Tibial artery (tissue), 4 donors: ENCODE data around the gene FRMD4A.

Experiments
- DNase-seq, 2 donors: peaks; one replicate each; pipeline ENCODE4 v3.0.0-alpha.2; 2019
- H3K27ac ChIP-seq, 2 donors: fragments of 200-600 bp; sonication (generic) in 1 of 2; 1 replicate in 1 of 2; 2 replicates in 1 of 2; pipeline ENCODE4 v1.5.1; 2018 to 2019; ENCODE audit warnings: mild to moderate bottlenecking in 1 of 2
- H3K27me3 ChIP-seq, 2 donors: fragments of 200-600 bp; sonication (generic) in 1 of 2; one replicate each; pipeline versions ENCODE4 v1.5.1 to v1.6.0; 2016 to 2019
- H3K36me3 ChIP-seq, 3 donors: fragments of 200-600 bp; sonication (generic) in 2 of 3; one replicate each; pipeline ENCODE4 v1.5.1; 2016 to 2019; ENCODE audit warnings: mild to moderate bottlenecking in 2 of 3
- H3K4me1 ChIP-seq, 4 donors: fragments of 200-600 bp; sonication (generic) in 2 of 4; 1 replicate in 3 of 4; 2 replicates in 1 of 4; pipeline ENCODE4 v1.5.1; 2016 to 2019
- H3K4me3 ChIP-seq, 2 donors: fragments of 200-600 bp; sonication (generic) in 1 of 2; 1 replicate in 1 of 2; 2 replicates in 1 of 2; pipeline ENCODE4 v1.5.1; 2018 to 2019; ENCODE audit warnings: mild to moderate bottlenecking in 2 of 2
- H3K9me3 ChIP-seq, 3 donors: fragments of 200-600 bp; sonication (generic) in 1 of 3; one replicate each; pipeline ENCODE4 v1.5.1; 2016 to 2019
- intact Hi-C: fragments of 100-400 bp; cut with DNase I; formaldehyde crosslinking; loops from one replicate; pipeline ENCODE4 v1.15.0; 2023; ENCODE audit warnings: low total_unique reads
- TF ChIP-seq, protein P1 (sequence below), 2 experiments: fragments of 200-600 bp in 1 of 2; fragments of 450-650 bp in 1 of 2; IDR thresholded peaks; one replicate each; pipeline ENCODE4 v1.5.1; 2017 to 2019; ENCODE audit warnings: antibody characterized with exemption in 2 of 2, mild to moderate bottlenecking in 1 of 2, moderate library complexity in 1 of 2

The FRMD4A gene

GRCh38 chr10:13674645-13675588 lies 655.8 kb downstream of the FRMD4A start:
- Histone ChIP-seq H3K4me1 (no peaks in the 10 kb centered on the region), H3K27ac (no peak overlapping the region), H3K4me3 (no peak overlapping the region), H3K9me3 (no peaks in the 10 kb centered on the region), H3K27me3 (no peaks in the 10 kb centered on the region), H3K36me3 (peaks cover 17 to 39% (median 21%) of the 10 kb centered on the region in 3 donors)
- no peak for DNase-seq
- TF ChIP-seq, protein P1, sequence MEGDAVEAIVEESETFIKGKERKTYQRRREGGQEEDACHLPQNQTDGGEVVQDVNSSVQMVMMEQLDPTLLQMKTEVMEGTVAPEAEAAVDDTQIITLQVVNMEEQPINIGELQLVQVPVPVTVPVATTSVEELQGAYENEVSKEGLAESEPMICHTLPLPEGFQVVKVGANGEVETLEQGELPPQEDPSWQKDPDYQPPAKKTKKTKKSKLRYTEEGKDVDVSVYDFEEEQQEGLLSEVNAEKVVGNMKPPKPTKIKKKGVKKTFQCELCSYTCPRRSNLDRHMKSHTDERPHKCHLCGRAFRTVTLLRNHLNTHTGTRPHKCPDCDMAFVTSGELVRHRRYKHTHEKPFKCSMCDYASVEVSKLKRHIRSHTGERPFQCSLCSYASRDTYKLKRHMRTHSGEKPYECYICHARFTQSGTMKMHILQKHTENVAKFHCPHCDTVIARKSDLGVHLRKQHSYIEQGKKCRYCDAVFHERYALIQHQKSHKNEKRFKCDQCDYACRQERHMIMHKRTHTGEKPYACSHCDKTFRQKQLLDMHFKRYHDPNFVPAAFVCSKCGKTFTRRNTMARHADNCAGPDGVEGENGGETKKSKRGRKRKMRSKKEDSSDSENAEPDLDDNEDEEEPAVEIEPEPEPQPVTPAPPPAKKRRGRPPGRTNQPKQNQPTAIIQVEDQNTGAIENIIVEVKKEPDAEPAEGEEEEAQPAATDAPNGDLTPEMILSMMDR (IDR thresholded peaks at IDR 0.05): no peak
- intact Hi-C loops: no loop called here

- H3K4me1 ChIP-seq: no peaks in the 10 kb centered on the region
- DNase-seq: peak in 1 of 2 donors; percentile 13
- no peaks in the 10 kb centered on the region for H3K9me3 ChIP-seq
- H3K27ac ChIP-seq: no peak overlapping the region
- no peaks in the 10 kb centered on the region for H3K27me3 ChIP-seq
- peaks cover 27 to 47% (median 32%) of the 10 kb centered on the region in 3 donors for H3K36me3 ChIP-seq
- TF ChIP-seq, protein P1 (IDR thresholded peaks at IDR 0.05): no peak
- H3K4me3 ChIP-seq: no peak overlapping the region
- intact Hi-C loops: no loop called here
Observed at GRCh38 chr10:13673156-13673555, 657.6 kb downstream of the FRMD4A start.

DNA sequence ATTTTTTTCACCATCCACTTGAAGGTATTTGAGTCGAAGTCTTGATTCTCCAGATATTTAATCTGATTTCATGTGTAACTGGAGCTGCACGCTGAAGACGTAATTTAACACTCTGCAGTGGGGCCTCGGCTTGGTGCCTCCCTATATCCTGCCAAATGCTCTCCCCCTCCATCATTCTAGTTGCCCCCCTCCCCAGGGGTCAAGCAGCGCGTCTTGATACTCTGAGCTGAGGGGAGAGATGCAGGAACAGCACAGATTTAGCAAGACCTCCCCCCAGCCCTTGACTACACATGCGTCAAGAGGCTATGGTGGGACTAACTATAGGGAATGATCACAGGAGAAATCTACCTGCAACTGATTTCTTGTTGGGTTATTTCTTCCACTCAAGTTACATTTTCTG lies 658.2 kb downstream of the FRMD4A start:
- Histone ChIP-seq H3K36me3 (peaks cover 27 to 50% (median 35%) of the 10 kb centered on the region in 3 donors), H3K4me1 (no peaks in the 10 kb centered on the region), H3K4me3 (no peak overlapping the region), H3K27ac (no peak overlapping the region), H3K9me3 (no peaks in the 10 kb centered on the region), H3K27me3 (no peaks in the 10 kb centered on the region)
- DNase-seq: no peak
- intact Hi-C loops: no loop called here
- TF ChIP-seq, protein P1 (IDR thresholded peaks at IDR 0.05): no peak

DNA sequence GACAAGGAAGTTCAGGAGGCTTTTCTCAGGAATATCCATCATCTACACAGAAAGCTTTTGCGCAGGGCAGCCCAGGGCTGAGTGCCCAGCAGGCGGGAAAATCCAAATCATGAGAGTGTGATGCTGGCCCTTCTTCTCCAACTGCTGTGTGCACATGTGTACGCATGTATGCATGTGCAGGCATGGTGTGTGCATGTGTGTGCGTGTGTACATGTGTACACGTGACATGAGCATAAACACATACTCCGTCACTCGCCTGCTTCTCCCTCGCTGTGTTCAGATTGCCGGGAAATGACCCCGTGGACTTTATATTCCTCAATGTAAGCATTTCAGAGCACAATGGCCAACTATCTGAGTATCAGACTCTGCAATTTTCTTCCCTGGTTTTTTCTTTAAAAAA lies 658.8 kb downstream of the FRMD4A start:
- TF ChIP-seq, protein P1 (IDR thresholded peaks at IDR 0.05): no peak
- intact Hi-C loops: no loop called here
- H3K27ac ChIP-seq: no peak overlapping the region
- H3K36me3 ChIP-seq: peaks cover 23 to 53% (median 35%) of the 10 kb centered on the region in 3 donors
- no peak for DNase-seq
- no peaks in the 10 kb centered on the region for H3K4me1 ChIP-seq
- no peaks in the 10 kb centered on the region for H3K9me3 ChIP-seq
- H3K4me3 ChIP-seq: no peak overlapping the region
- H3K27me3 ChIP-seq: no peaks in the 10 kb centered on the region

GRCh38 chr10:13670311-13670710 lies 660.4 kb downstream of the FRMD4A start:
- intact Hi-C loops: no loop called here
- no peak overlapping the region for H3K27ac ChIP-seq
- no peak overlapping the region for H3K4me3 ChIP-seq
- no peaks in the 10 kb centered on the region for H3K27me3 ChIP-seq
- DNase-seq: no peak
- H3K36me3 ChIP-seq: peaks cover 36 to 62% (median 46%) of the 10 kb centered on the region in 3 donors
- TF ChIP-seq, protein P1 (IDR thresholded peaks at IDR 0.05): no peak
- H3K4me1 ChIP-seq: no peaks in the 10 kb centered on the region
- no peaks in the 10 kb centered on the region for H3K9me3 ChIP-seq
